HG02610 (cell line): Measurements from ENCODE around the gene KMT2E.
"Not testable (repeated sequence)": the region's sequence is repeated elsewhere in the genome, so short reads cannot be mapped to it uniquely, and the experiment has no call there.

Source experiments
- ATAC-seq: cut with Tn5 transposase; IDR thresholded peaks from one replicate; pipeline ENCODE4 v1.9.1; 2021; ENCODE audit warnings: mild to moderate bottlenecking, moderate library complexity; ENCODE audit not compliant: unreplicated experiment

Gene KMT2E

DNA sequence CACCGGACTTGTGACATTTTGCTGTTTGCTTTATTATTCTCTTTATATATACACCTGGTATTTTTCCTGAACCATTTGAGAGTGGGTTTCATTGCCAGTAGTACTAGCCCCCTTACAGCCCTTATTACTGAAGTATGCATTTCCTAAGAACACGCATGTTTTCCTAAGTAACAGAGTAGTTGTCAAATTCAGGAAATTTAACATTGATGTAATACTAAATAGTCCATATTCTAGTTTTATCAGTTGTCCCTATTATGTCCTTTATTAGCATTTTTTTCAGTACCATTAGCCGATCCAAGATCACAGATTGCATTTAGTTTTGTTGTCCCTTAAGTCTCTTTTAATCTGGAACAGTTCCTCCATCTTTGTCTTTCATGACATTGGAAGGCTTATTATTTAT lies 8.0 kb downstream of the KMT2E start:
- no peak for ATAC-seq

DNA sequence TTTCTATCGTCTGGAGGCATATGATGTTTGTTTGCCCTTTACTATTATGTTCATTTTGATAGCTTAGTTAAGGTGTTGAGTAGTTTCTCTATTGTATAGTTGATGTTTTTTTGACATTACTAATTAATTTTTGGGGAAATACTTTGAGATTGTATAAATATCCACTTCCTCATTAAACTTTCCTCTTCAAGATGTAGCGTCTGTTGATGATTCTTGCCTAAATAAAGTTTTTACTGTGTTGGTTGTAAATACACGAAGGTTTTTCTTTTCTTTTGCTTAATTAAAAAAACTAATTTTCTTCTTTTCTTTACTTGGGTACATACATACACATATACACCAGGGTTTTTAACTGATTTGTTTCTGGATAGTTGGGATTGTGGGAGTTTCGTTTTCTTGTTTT lies 8.5 kb downstream of the KMT2E start:
- no peak for ATAC-seq

DNA sequence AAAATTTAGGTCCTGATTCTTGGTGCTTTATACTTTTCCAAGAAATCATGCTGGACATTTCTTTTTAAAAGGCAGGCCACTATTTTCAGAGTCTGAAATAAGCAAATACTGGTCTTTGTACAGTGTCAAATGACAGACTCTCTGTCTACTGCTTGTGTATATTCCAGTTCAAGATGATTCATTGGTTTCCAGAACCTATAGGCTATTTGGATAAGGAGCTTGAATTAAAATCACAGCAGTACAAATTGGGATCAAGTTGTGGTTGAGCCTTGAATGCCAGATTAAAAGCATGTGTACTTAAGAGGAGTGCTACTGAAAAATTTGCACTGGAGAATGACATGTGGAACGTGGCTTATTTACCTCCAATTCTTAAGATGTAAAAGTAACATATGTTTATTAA lies 10.7 kb downstream of the KMT2E start:
- no peak for ATAC-seq

DNA sequence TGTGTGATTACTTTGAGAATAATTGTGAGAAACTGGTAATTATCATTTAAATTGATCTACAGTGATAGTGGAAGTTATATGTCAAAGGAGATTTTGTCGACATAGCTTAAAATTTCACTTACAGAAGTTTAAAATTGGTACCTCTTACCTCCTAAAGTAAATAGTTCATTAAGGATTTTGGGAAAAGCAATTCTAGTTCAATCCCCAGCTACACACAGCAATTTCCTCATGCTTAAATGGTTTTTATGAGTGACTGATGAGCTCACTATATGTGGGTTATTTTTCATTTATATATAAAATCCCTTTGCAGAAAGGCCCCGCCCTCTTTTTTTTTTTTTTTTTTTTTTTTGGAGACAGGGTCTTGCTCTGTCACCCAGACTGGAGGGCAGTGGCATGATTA lies 12.7 kb downstream of the KMT2E start:
- no peak for ATAC-seq

DNA sequence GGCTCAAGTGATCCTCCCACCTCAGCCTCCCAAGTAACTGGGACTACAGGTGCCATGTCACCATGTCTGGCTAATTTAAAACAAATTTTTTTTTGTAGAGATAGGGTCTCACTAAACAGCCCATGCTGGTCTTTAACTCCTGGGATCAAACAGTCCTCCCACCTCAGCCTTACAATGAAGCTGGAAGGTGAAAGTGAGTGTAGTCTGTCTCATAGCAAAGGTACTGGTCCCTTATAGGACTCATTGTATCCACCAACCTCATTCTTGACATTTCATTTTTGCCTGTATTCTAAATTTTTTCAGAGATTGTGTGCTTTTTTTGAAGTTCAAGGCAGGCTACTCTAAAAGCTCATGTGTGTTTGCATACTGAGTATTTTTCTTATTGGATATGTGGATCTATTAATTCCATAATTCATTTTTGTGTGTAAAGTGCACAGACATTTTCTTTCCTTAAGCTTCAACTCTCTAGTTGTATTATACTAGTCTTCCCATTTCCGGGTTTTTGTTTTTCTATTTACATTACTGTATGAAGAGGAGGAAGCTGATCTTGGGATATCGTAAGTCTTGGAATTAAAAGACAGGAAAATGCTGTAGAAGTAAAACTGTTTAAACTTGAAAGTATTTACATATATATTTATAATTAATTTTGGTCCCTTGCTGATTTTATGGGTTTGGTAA lies 13.3 kb downstream of the KMT2E start:
- ATAC-seq: no peak

DNA sequence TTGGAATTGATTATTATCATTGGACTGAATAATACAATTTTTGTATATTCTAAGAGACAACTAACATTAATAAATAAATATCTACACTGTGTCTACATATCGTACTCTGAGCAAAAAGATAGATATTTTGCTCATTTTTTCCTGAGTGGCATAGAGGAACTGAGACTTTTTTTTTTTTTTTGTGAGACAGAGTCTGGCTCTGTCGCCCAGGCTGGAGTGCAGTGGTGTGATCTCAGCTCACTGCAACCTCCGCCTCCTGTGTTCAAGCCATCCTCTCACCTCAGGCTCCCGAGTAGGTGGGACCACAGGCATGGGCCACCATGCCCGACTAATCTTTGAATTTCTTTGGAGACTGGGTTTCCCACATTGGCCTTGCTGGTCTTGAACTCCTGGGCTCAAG lies 14.0 kb downstream of the KMT2E start:
- ATAC-seq: peak; percentile 52

DNA sequence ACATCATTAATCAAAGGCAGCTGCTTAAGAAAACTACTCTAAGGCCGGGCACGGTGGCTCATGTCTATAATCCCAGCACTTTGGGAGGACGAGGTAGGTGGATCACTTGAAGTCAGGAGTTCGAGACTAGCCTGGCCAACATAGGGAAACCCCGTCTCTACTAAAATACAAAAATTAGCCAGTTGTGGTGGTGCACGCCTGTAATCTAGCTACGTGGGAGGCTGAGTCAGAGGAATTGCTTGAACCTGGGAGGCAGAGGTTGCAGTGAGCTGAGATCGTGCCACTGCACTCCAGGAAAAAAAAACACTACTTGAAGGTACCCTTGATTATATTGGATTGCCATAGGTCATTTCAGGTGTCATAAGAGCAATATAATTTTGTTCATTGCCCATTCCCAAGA lies 14.9 kb downstream of the KMT2E start:
- not testable (repeated sequence) for ATAC-seq

DNA sequence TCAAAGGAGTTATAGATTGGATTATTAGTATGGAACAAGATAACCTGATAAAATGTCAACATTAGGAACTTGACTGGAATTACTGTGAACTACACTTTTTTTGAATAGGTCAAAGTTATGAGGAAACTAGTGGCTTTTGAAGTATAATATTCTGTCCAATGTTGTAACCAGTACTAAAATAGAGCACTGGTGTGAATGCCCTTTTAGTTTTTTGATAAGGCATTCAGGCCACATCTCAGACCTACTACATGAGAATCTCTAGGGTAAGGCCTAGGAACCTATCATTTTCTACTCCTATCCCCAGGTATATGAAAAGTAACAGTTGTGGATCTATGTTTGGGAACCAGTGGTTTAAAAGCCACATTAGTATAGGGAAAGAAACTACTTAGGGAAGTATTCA lies 16.4 kb downstream of the KMT2E start:
- ATAC-seq: no peak

DNA sequence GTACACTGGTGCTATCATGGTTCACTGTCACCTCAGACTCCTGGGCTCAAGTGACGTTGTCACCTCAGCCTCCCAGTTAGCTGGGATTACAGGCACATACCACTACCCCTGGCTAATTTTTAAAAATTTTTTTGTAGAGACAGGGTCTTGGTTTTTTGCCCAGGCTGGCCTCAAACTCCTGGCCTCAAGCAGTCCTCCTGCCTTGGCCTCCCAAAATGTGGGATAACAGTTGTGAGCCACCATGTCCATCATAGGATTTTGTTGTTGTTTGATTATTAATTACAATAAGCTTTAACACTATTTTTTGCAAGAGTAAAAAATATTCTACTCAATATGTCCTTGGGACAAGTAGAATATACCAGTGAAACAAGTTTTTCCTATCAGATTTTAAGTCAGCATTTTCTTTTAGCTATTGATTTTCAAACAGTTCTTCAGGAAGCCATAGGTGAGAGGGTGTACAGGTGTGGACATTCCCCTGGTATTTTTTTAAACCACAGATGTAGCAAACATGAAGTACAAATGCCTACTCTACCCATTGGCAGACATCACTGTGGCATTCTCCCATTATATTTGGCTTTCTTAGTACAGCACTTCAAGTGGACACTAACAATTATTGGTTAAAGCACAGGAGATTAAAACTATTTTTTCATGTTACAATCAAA lies 18.7 kb downstream of the KMT2E start:
- no peak for ATAC-seq

DNA sequence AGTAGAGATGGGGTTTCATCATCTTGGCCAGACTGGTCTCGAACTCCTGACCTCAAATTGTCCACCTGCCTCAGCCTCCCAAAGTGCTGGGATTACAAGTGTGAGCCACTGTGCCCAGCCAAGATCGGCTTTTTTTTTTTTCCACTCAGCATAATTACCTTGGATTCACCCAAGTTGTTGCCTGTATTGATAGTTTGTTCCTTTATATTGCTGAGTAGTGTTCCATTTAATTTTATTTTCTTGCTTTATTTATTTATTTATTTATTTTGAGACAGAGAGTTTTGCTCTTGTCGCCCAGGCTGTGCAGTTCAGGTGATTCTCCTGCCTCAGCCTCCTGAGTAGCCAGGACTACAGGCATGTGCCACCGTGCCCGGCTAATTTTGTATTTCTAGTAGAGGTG lies 21.3 kb downstream of the KMT2E start:
- no peak for ATAC-seq

DNA sequence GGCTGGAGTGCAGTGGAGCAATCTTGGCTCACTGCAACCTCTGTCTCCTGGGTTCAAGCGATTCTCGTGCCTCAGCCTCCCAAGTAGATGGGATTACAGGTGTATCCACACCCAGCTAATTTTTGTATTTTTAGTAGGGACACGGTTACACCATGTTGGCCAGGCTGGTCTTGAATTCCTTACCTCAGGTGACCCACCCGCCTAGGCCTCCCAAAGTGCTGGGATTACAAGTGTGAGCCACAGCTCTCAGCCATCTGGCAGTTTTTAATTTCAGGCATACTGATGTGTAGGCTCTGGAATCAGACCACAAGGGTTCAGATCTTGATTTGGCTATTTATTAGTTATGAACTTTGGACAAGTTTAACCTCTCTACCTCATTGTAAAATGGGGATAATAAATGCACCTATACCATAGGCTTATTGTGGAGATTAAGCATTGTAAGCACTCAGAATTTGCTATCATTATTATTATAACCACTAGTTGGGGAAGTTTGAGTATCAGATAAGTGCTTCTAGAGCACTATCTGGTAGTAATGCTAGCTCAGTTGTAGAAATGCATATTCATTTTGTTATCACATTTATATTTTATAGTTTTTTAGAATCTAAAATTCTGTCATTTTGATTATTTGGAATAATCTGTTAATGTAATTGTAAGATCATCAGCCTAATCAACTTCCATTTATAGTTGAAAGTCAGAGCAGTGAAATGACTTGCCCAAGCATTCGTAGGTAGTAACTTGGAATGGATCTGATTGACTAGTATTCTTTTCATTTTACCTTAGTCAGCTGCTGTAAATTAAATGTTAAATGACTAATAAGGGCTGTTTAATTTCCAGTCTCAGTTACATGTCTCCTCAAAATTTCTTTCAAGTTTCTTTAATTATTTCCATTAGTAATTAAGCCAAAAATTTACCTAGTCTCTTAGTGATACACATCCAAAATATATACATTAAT lies 22.5 kb downstream of the KMT2E start:
- ATAC-seq: no peak

DNA sequence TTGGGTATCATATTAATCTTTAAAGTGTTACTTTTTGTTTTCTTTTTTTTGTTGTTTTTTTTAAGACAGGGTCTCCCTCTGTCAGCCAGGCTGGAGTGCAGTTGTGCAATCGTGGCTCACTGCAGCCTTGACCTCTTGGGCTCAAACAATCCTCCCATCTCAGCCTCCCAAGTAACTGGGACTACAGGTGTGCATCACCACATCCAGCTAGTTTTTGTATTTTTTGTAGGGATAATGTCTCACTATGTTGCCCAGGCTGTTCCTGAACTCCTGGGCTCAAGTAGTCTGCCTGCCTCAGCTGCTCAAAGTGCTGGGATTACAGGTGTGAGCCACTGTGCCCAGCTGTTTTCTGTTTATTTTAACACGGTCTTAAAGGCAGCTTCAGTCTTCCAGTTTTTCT lies 23.3 kb downstream of the KMT2E start:
- ATAC-seq: no peak

DNA sequence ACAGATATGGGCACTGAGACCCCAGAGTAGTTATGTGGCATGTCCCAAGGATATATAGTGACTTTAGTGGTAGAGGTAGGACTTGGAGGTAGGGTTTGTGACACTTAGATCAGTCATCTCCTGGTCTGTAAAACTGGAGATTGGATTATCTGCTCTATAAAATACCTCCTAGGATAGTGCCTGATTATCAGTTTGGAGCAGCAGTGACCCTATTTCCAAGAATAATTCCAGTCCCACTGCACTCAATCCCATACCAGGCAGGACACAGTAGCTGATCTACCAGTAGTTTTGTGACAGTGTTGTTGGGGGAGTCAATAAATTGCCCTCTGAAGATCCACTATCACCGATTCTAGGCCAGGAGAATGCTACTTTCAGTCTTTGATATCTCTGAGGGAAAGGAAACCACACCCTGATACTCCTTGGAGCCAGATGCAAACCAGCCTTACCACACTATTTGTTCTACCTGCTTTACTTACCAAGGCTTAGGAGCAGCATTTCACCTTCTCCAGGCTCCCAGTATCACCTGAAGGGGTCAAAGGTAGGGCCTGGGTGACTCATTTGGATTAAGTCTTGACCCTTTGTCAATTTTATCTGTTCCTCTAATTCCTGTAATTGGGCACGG lies 30.6 kb downstream of the KMT2E start:
- ATAC-seq: no peak

DNA sequence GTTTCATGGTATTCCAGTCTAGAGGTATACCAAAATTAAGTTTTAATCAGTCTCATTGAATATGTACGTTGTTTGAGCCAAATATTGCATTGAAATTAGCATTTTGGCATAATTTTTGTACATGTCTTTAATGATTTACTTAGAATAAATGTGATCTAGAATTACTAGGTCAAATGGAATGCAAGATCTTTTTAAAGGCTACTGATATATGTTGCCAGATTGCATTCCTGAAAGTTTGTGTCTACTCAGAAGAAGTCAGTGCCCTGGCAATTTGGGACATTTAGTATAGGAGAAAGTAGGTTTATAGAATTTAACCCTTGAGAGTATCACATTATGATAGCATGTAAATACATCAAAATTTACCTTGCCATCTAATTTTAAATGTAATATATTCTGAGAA lies 32.4 kb downstream of the KMT2E start:
- ATAC-seq: no peak

DNA sequence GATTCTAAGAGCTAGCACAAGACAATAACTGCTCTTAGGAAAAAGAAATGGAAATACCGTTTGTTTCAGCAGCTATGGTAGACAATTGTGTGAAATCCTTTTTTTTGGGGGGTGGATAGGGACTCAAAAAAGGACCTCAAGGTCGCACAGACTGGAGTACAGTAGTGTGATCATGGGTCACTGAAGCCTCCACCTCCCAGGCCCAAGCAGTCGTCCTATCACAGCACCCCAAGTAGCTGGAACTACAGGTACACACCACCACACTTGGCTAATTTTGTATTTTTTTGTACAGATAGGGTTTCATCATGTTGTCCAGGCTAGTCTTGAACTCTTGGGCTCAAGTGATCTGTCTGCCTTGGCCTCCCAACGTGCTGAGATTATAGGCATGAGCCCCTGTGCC lies 33.9 kb downstream of the KMT2E start:
- no peak for ATAC-seq

DNA sequence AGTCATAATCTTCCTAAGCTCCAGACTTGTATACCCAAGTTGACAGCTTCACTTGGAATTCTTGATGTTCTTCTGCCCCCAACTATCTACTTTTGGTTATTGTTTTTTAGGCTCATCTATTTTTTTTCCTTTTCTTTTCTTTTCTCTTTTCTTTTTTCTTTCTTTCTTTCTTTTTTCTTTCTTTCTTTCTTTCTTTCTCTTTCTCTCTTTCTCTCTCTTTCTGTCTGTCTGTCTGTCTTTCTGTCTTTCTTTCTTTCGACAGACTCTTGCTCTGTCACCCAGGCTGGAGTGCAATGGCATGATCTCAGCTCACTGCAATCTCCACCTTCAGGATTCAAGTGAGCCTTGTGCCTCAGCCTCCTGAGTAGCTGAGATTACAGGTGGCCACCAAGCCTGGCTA lies 36.5 kb downstream of the KMT2E start:
- no peak for ATAC-seq

DNA sequence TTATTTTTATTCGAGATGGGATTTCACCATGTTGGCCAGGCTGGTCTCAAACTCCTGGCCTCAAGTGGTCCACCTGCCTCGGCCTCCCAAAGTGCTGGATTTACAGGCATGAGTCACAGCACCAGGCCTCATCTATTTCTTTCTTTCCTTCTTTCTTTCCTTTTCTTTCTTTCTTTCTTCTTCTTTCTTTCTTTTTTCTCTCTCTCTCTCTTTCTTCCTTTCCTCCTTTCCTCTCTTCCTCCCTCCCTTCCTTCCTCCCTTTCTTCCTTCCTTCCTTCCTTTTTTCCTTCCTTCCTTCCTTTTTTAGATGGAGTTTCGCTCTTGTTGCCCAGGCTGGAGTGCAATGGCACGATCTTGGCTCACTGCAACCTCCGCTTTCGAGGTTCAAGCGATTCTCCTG lies 36.9 kb downstream of the KMT2E start:
- not testable (repeated sequence) for ATAC-seq

DNA sequence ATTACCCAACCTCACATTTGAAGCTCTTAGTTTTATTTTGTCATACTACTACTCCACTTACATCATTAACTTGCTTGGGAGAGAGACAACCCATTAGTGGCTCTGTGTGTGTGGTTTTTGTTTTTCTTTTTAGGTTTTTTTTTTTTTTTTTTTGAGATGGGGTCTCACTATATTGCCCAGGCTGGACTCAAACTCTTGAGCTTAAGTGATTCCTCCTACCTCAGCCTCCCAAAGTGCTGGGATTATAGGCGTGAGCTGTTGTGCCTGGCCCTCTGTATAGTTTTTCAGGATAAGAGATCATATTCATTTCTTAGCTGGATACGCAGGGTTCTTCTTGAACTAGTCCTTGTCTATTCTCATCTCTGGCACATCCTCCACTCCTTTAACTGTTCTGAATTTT lies 41.1 kb downstream of the KMT2E start:
- no peak for ATAC-seq

DNA sequence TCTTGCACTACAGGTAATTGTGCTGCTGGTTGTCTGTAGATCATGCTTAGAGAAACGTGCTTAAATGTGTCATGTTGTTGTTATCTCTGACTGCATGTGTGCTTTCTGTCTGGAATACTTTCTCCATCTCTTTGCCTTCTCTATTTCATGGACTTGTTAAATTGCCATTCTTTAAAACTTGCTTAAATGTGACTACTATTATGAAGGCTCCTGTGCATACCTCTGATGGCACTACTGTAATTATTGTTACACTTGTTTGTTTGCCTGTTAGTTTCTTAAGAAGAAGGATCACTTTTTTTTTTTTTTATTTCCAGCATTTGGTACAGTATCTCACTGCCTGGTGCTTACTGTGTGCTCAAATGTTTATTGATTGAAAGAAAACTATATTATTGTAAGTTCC lies 41.6 kb downstream of the KMT2E start:
- ATAC-seq: no peak

DNA sequence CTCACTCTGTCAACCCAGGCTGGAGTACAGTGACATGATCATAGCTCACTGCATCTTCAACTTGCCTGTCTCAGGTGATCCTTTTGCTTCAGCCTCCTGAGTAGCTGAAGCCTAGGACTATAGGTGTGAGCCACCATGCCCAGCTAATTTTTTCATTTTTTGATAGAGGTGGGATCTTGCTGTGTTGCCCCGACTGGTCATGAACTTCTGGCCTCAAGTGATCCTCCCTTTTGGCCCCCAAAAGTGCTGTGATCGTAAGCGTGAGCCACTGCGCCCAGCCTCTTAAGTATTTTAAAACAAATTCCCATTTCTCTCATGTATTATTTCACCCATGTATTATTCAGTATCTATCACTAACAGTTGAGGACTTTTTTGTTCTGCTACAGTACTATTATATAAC lies 43.5 kb downstream of the KMT2E start:
- ATAC-seq: no peak

DNA sequence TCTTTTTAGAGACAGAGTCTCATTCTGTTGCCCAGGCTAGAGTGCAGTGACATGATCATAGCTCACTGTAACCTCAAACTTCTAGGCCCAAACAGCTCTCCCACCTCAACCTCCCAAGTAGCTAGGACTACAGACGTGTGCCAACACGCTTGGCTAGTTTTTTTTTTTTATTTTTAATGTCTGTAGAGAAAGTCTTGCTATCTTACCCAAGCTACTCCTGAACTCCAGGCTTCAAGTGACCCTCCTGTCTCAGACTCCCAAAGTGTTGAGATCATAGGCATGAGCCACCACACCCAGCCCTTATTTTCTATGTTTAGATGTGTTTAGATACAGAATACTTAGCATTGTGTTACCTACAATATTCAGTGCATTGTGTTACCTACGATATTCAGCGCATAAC lies 46.4 kb downstream of the KMT2E start:
- ATAC-seq: no peak
